Neural progenitor cell (in vitro differentiated cells): ENCODE data around the gene SPOCK1. TPM values are rescaled to one million over a fixed set of nuclear protein-coding genes. Genes with fewer than 3 reads are reported as not detected.

Experiments
- DNase-seq: peaks from one replicate; pipeline ENCODE4 v3.0.0-alpha.2; 2016; ENCODE audit warnings: low spot score
- H2AFZ ChIP-seq: fragments of 200-600 bp; sonication (generic); replicated peaks from 2 replicates; pipeline ENCODE4 v1.6.1; 2016; ENCODE audit warnings: antibody characterized with exemption
- H3F3A ChIP-seq: fragments of 200-600 bp; sonication (generic); 2 replicates; pipeline ENCODE4 v1.6.1; 2016; ENCODE audit warnings: antibody characterized with exemption, low read depth
- H3K27ac ChIP-seq: fragments of 200-600 bp; sonication (generic); 2 replicates; pipeline ENCODE4 v1.5.1; 2016; ENCODE audit warnings: mild to moderate bottlenecking
- H3K27me3 ChIP-seq: fragments of 200-600 bp; sonication (generic); 2 replicates; pipeline ENCODE4 v1.6.1; 2016; ENCODE audit warnings: mild to moderate bottlenecking, moderate library complexity
- H3K36me3 ChIP-seq: fragments of 200-600 bp; sonication (generic); 2 replicates; pipeline ENCODE4 v1.5.1; 2016
- H3K4me1 ChIP-seq: fragments of 200-600 bp; sonication (generic); 2 replicates; pipeline ENCODE4 v1.6.1; 2016; ENCODE audit warnings: mixed run types
- H3K4me2 ChIP-seq: fragments of 200-600 bp; sonication (generic); 2 replicates; pipeline ENCODE4 v1.6.1; 2016
- H3K4me3 ChIP-seq: fragments of 200-600 bp; sonication (generic); 2 replicates; pipeline ENCODE4 v1.5.1; 2016
- H3K79me2 ChIP-seq: fragments of 200-600 bp; sonication (generic); 2 replicates; pipeline ENCODE4 v1.6.1; 2016; ENCODE audit warnings: low read depth
- H3K9ac ChIP-seq: fragments of 200-600 bp; sonication (generic); 2 replicates; pipeline ENCODE4 v1.6.1; 2016
- H3K9me3 ChIP-seq: fragments of 200-600 bp; sonication (generic); 2 replicates; pipeline ENCODE4 v1.5.1; 2016; ENCODE audit warnings: low read depth
- H4K20me1 ChIP-seq: fragments of 200-600 bp; sonication (generic); 2 replicates; pipeline ENCODE4 v1.6.1; 2016; ENCODE audit warnings: low read depth
- H3K27ac Mint-ChIP-seq: 3 replicates; pipeline ENCODE4 v1.8.0; 2021; ENCODE audit warnings: mixed read lengths
- H3K27me3 Mint-ChIP-seq: 2 replicates; pipeline ENCODE4 v1.8.0; 2022; ENCODE audit warnings: low read depth, mild to moderate bottlenecking, inconsistent platforms, moderate library complexity, mixed read lengths; ENCODE audit not compliant: insufficient read depth
- H3K36me3 Mint-ChIP-seq: 3 replicates; pipeline ENCODE4 v1.8.0; 2021; ENCODE audit warnings: mixed read lengths
- H3K4me1 Mint-ChIP-seq: 3 replicates; pipeline ENCODE4 v1.8.0; 2021; ENCODE audit warnings: mixed read lengths
- H3K4me3 Mint-ChIP-seq: 3 replicates; pipeline ENCODE4 v1.8.0; 2021; ENCODE audit warnings: mild to moderate bottlenecking, moderate library complexity, mixed read lengths
- H3K9me3 Mint-ChIP-seq: 3 replicates; pipeline ENCODE4 v1.8.0; 2020; ENCODE audit warnings: mixed read lengths
- EZH2 ChIP-seq: fragments of 200-600 bp; sonication (generic); IDR thresholded peaks from 2 replicates; pipeline ENCODE4 v1.6.1; 2017; ENCODE audit warnings: antibody characterized with exemption, mild to moderate bottlenecking, moderate library complexity
- EZH2phosphoT487 ChIP-seq: fragments of 200-600 bp; sonication (generic); IDR thresholded peaks from 2 replicates; pipeline ENCODE4 v1.6.1; 2017; ENCODE audit warnings: antibody characterized with exemption
- total RNA-seq: library from RNA; depleted of rRNA; stranded (reverse); fragments of >200 nt; gene quantifications from 2 replicates; pipeline ENCODE4 v1.2.3, GENCODE V29; 2015; ENCODE audit warnings: low replicate concordance
- TF ChIP-seq, protein P1 (sequence below): fragments of 200-600 bp; sonication (generic); IDR thresholded peaks from 2 replicates; pipeline ENCODE4 v1.5.1; 2017; ENCODE audit warnings: antibody characterized with exemption, mild to moderate bottlenecking

SPOCK1 gene
- total RNA-seq, 1 donor from 2014 or later = 6.9 TPM

DNA sequence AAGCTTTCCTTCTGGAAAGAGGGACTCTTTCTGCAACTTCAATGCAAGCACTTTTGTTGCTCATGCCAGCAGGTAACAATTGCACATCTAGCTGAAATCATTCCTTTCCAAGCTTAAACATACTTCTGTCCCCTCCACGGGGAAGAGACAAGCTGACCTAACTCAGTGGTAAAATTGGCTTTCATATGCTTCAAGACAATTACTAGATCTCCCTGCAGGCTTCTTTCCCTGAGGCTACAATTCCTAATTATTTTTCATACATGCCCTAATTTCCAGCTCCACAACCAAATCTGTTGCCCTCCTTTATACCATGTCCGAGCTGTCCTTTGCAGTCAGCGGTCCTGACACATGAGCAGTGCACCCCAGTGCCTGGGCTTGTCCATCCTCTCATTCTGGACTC is 324.9 kb downstream of the SPOCK1 start:
- Mint-ChIP-seq H3K36me3 (no peaks in the 10 kb centered on the region), H3K4me1 (peaks cover 8% of the 10 kb centered on the region), H3K9me3 (no peaks in the 10 kb centered on the region), H3K4me3 (no peak overlapping the region), H3K27me3 (peaks cover 5% of the 10 kb centered on the region), H3K27ac (no peak overlapping the region)
- TF ChIP-seq, protein P1, sequence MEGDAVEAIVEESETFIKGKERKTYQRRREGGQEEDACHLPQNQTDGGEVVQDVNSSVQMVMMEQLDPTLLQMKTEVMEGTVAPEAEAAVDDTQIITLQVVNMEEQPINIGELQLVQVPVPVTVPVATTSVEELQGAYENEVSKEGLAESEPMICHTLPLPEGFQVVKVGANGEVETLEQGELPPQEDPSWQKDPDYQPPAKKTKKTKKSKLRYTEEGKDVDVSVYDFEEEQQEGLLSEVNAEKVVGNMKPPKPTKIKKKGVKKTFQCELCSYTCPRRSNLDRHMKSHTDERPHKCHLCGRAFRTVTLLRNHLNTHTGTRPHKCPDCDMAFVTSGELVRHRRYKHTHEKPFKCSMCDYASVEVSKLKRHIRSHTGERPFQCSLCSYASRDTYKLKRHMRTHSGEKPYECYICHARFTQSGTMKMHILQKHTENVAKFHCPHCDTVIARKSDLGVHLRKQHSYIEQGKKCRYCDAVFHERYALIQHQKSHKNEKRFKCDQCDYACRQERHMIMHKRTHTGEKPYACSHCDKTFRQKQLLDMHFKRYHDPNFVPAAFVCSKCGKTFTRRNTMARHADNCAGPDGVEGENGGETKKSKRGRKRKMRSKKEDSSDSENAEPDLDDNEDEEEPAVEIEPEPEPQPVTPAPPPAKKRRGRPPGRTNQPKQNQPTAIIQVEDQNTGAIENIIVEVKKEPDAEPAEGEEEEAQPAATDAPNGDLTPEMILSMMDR = no peak
- no peak for TF ChIP-seq EZH2
- TF ChIP-seq EZH2phosphoT487 = no peak
- no peak overlapping the region for H3K4me3 ChIP-seq
- peaks cover 20% of the 10 kb centered on the region for H3K4me1 ChIP-seq
- H3K27me3 ChIP-seq = no peaks in the 10 kb centered on the region
- no peaks in the 10 kb centered on the region for H3K36me3 ChIP-seq
- no peak overlapping the region for H3K4me2 ChIP-seq
- no peak overlapping the region for H3K27ac ChIP-seq
- no peaks in the 10 kb centered on the region for H3F3A ChIP-seq
- H4K20me1 ChIP-seq = no peaks in the 10 kb centered on the region
- no peak overlapping the region for H3K9ac ChIP-seq
- DNase-seq = no peak
- H2AFZ ChIP-seq = no peak overlapping the region
- H3K9me3 ChIP-seq = no peaks in the 10 kb centered on the region
- no peaks in the 10 kb centered on the region for H3K79me2 ChIP-seq

DNA sequence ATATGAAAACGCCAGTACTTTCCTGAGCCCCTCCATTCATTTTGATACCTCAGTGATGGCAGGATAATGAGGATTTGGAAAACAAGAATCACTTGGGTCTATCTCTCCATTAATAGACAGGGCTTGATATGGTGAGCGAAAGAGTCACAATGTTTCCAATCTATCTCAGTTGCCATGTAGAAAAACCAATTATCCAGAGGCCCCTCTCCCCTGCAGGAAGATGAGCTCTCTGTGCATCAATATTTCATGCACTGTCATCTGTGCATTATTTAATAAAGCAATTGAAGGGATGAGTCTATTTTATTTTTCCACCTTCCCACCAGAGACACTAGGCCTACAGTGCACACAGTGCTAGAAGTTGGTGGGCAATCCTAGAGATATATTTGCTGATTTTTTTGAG is 326.9 kb downstream of the SPOCK1 start:
- Mint-ChIP-seq H3K27ac (no peak overlapping the region), H3K9me3 (no peaks in the 10 kb centered on the region), H3K36me3 (no peaks in the 10 kb centered on the region), H3K4me3 (no peak overlapping the region), H3K4me1 (peaks cover 3% of the 10 kb centered on the region), H3K27me3 (peaks cover 2% of the 10 kb centered on the region)
- Histone ChIP-seq H2AFZ (no peak overlapping the region), H3K4me1 (peaks cover 5% of the 10 kb centered on the region), H3K36me3 (no peaks in the 10 kb centered on the region), H3K9ac (no peak overlapping the region), H3K9me3 (no peaks in the 10 kb centered on the region), H3K27ac (no peak overlapping the region), H3K4me3 (no peak overlapping the region), H3K27me3 (no peaks in the 10 kb centered on the region), H3K4me2 (no peak overlapping the region), H3K79me2 (no peaks in the 10 kb centered on the region), H3F3A (no peaks in the 10 kb centered on the region), H4K20me1 (no peaks in the 10 kb centered on the region)
- no peak for DNase-seq
- TF ChIP-seq EZH2 (no peak), EZH2phosphoT487 (no peak)
- TF ChIP-seq, protein P1 = no peak

DNA sequence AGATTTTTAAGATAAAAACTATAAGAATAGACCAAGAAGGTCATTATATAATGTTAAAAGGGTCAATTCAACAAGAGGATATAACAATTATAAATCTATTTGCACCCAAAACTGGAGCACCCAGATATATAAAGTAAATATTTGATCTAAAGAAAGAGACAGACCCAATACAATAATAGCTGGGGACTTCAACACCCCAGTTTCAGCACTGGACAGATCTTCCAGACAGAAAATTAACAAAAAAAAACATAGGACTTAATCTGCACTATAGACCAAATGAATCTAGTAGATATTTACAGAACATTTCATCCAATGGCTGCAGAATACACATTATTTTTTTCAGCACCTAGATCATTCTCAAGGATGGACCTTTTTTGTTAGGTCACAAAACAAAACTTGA is 331.9 kb downstream of the SPOCK1 start:
- H3K4me1 ChIP-seq = no peaks in the 10 kb centered on the region

More for the DNA sequence above, 331.9 kb downstream of the SPOCK1 start:
- H3K4me1 Mint-ChIP-seq = no peaks in the 10 kb centered on the region
- H3K27ac Mint-ChIP-seq = no peak overlapping the region
- Histone ChIP-seq H3K27me3 (no peaks in the 10 kb centered on the region), H3K9ac (no peak overlapping the region), H3K27ac (no peak overlapping the region), H2AFZ (no peak overlapping the region), H4K20me1 (no peaks in the 10 kb centered on the region), H3K9me3 (no peaks in the 10 kb centered on the region), H3K36me3 (no peaks in the 10 kb centered on the region), H3K4me2 (no peak overlapping the region), H3F3A (no peaks in the 10 kb centered on the region), H3K79me2 (no peaks in the 10 kb centered on the region), H3K4me3 (no peak overlapping the region)
- no peaks in the 10 kb centered on the region for H3K9me3 Mint-ChIP-seq
- H3K36me3 Mint-ChIP-seq = no peaks in the 10 kb centered on the region
- no peaks in the 10 kb centered on the region for H3K27me3 Mint-ChIP-seq
- no peak for DNase-seq
- TF ChIP-seq EZH2 = no peak
- TF ChIP-seq, protein P1 = no peak
- no peak for TF ChIP-seq EZH2phosphoT487
- H3K4me3 Mint-ChIP-seq = no peak overlapping the region
